ENCODE data around the gene NOTUM. TPM values are rescaled to one million over a fixed set of nuclear protein-coding genes. Genes with fewer than 3 reads are reported as not detected.
A peak's percentile ranks its signal among the peaks of the same experiment; 100 is the strongest.
"Not testable (repeated sequence)": the region's sequence is repeated elsewhere in the genome, so short reads cannot be mapped to it uniquely, and the experiment has no call there.

Gene NOTUM
- total RNA-seq, 1 donor from 2014 or later: not detected

- no peak for ATAC-seq
These were observed 35.3 kb upstream of the NOTUM start for GRCh38 chr17:81996232-81996756.

GRCh38 chr17:81995463-81996231, 34.7 kb upstream of the NOTUM start:
- no peak for ATAC-seq

- no peak for ATAC-seq
These were observed 33.8 kb upstream of the NOTUM start for GRCh38 chr17:81994593-81995462.

GRCh38 chr17:81993729-81994592, 33.0 kb upstream of the NOTUM start:
- no peak for ATAC-seq

- ATAC-seq: no peak
These were observed 31.5 kb upstream of the NOTUM start for GRCh38 chr17:81992306-81993102.

- ATAC-seq: peak; percentile 88
These were observed 30.8 kb upstream of the NOTUM start for GRCh38 chr17:81991684-81992305.

- peak; percentile 51 for ATAC-seq
These were observed 30.1 kb upstream of the NOTUM start for GRCh38 chr17:81990836-81991683.

- no peak for ATAC-seq
These were observed 26.3 kb upstream of the NOTUM start for GRCh38 chr17:81987161-81987770.

- ATAC-seq: no peak
These were observed 25.6 kb upstream of the NOTUM start for GRCh38 chr17:81986606-81987005.

- no peak for ATAC-seq
These were observed 23.9 kb upstream of the NOTUM start for GRCh38 chr17:81984773-81985410.

- no peak for ATAC-seq
These were observed 22.8 kb upstream of the NOTUM start for GRCh38 chr17:81983639-81984373.

GRCh38 chr17:81983011-81983638, 22.1 kb upstream of the NOTUM start:
- no peak for ATAC-seq

GRCh38 chr17:81981511-81981910, 20.5 kb upstream of the NOTUM start:
- not testable (repeated sequence) for ATAC-seq

GRCh38 chr17:81980707-81981343, 19.8 kb upstream of the NOTUM start:
- no peak for ATAC-seq

GRCh38 chr17:81980122-81980521, 19.1 kb upstream of the NOTUM start:
- ATAC-seq: no peak

GRCh38 chr17:81978524-81979298, 17.7 kb upstream of the NOTUM start:
- ATAC-seq: no peak

All from esophagus mucosa (tissue), 1 donor.